Natural killer cell treated with Interleukin-12 subunit alpha and Interleukin-12 subunit beta and Interleukin-15 and Interleukin-18, amount 100 ng/mL, for 72 hours (primary cell): ENCODE data around the gene ANXA8. TPM values are rescaled to one million over a fixed set of nuclear protein-coding genes. Genes with fewer than 3 reads are reported as not detected.
"Not testable (repeated sequence)": the region's sequence is repeated elsewhere in the genome, so short reads cannot be mapped to it uniquely, and the experiment has no call there.

Experiments
- ATAC-seq, 2 donors: fragments of 150-1000 bp; cut with Tn5 transposase in 1 of 2; sonication (Bioruptor Pico), chemical (Tn5 transposase) in 1 of 2; 2 replicates each; pipeline ENCODE4 v1.10.0; 2021
- DNase-seq: peaks from one replicate; pipeline ENCODE4 v3.0.0; 2022; ENCODE audit warnings: low spot score
- H3K27ac Mint-ChIP-seq, 2 donors: 1 replicate in 1 of 2; 2 replicates in 1 of 2; pipeline ENCODE4 v1.8.0; 2022; ENCODE audit warnings: mixed read lengths in 2 of 2, mild to moderate bottlenecking in 1 of 2, moderate library complexity in 1 of 2
- H3K27me3 Mint-ChIP-seq, 2 donors: 1 replicate in 1 of 2; 2 replicates in 1 of 2; pipeline ENCODE4 v1.8.0; 2022; ENCODE audit warnings: mixed read lengths in 2 of 2
- H3K36me3 Mint-ChIP-seq: one replicate; pipeline ENCODE4 v1.8.0; 2022; ENCODE audit warnings: mixed read lengths
- H3K4me1 Mint-ChIP-seq, 2 donors: 1 replicate in 1 of 2; 2 replicates in 1 of 2; pipeline ENCODE4 v1.8.0; 2022; ENCODE audit warnings: low read depth in 2 of 2, mixed read lengths in 2 of 2, mild to moderate bottlenecking in 1 of 2
- H3K4me3 Mint-ChIP-seq: one replicate; pipeline ENCODE4 v1.8.0; 2022; ENCODE audit warnings: mixed read lengths
- H3K9me3 Mint-ChIP-seq: 2 replicates; pipeline ENCODE4 v1.8.0; 2022; ENCODE audit warnings: mixed read lengths
- total RNA-seq, 2 donors: library from RNA; stranded (reverse); gene quantifications; one replicate each; pipeline ENCODE4 v1.2.3, GENCODE V29; 2022

Gene ANXA8
- total RNA-seq, 2 donors from 2014 or later = not detected

DNA sequence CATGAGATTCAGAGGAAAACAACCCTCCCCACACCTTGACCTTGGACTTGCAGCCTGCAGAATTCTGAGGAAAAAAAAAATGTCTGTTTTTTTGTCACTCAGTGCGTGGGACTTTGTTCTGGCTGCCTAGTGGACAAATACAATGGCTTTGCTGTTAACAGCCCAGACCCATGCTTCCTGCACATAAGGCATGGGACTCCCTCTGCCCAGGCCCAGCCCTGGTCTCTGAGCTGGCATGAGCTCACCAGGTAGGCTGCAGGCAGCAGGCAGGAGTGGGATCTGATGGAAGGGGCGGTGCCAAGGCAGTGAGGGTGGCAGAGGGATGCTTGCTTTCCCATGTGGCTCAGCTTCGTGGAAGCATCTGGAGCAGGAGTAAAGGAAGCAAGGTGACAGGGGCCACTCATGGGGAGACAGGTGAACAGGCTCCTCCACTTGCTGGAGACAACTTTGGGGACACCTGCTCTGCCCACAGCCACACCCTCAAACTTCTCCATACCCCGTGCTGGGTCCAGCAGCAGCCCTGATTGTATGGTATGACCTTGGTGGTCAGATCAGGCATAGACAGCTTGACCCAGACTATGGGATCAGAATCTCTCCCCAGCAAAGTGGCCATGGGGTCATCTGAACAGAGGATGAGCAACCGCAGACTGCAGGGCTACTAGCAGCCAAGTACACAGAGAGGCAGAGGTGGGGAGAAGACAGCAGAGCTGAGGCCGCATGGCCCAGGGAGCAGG is 27.0 kb downstream of the ANXA8 start:
- no peak overlapping the region for H3K4me3 Mint-ChIP-seq
- no peak overlapping the region for H3K27ac Mint-ChIP-seq
- peaks cover 0 to 9% of the 10 kb centered on the region in 2 donors for H3K27me3 Mint-ChIP-seq
- DNase-seq = peak; percentile 25
- no peaks in the 10 kb centered on the region for H3K9me3 Mint-ChIP-seq
- no peaks in the 10 kb centered on the region for H3K36me3 Mint-ChIP-seq
- no peak for ATAC-seq
- no peaks in the 10 kb centered on the region for H3K4me1 Mint-ChIP-seq

DNA sequence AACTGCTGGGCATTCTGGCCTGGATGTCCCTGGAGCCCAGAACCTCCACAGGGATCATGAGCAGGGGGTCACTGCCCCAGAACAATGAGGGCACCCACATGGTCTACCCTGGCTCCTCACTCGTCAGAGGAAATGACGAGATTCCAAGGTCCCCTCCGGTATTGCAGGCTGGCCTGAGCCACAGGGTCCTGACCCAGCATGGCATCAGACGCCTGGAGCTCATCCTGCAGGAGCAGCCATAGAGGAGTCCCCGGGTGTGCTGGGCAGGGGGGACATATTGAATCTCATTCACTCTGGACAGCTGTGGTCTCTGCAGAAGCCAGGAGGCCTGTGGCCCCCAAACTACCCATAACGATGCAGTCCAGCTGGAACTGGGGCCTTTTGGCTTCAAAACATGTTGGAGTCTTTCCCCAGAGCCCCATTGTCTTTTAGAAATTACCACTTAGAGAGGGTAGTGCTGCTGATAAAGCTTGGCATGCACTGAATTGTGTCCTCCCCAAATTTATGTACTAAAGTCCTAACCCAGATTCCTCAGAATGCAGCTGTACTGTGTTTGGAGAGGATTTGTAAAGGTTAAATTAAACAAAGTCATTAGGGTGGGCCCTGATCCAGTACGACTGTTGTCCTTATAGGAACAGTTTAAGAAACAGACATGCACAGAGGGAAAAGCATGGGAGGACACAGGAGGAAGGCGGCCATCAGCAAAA is 27.7 kb downstream of the ANXA8 start:
- Mint-ChIP-seq H3K27ac (no peak overlapping the region), H3K9me3 (no peaks in the 10 kb centered on the region), H3K4me3 (no peak overlapping the region), H3K36me3 (no peaks in the 10 kb centered on the region), H3K27me3 (peaks cover 0 to 9% of the 10 kb centered on the region in 2 donors), H3K4me1 (no peaks in the 10 kb centered on the region)
- DNase-seq (peak; percentile 10), ATAC-seq (no peak)

DNA sequence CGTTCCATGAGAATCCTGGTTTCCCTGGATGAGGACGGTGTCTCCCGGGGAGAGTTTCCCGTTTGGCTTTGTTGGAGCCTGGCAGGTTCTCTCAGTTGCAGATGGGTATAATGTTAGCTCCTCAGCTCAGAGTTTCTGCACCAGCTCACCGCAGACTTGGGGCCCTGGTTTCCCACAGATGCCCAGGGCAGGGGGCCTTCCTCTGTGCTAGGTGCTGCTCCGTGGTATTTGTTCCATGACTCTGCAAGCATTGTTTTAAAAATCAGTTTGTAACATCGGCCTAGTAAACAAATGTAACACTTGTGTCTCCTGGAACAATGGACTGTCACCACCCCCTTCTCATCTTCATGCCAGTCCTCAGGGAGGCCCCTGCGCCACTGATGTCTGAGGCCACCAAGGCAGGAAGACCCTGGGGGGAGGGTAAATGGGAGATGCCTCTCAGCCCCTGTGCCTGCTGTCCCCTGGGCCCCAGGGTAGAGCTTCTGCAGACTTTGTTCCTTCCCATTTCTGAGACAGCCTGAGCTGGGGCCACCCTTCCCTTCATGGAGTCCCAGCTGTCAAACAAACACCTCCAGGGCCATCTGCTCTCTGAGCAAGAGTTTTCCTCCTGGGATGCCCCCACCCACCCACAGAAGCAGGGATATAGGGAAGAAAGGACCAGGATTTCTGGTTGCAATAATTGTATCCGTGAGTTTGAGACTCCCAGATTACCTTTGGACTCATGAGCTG is 28.4 kb downstream of the ANXA8 start:
- peak; percentile 46 for DNase-seq

DNA sequence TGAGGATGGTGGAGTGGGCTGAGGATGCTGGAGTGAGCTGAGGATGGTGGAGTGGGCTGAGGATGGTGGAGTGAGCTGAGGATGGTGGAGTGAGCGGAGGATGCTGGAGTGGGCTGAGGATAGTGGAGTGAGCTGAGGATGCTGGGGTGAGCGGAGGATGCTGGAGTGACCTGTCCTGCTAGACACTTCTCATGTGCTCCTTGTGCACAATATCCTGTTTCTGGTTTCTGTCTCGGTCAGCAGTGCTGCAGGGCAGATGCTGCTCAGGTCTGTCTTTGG is 29.2 kb downstream of the ANXA8 start:
- Mint-ChIP-seq H3K9me3 (no peaks in the 10 kb centered on the region), H3K27me3 (peaks cover 0 to 9% of the 10 kb centered on the region in 2 donors), H3K27ac (no peak overlapping the region), H3K4me3 (no peak overlapping the region), H3K36me3 (no peaks in the 10 kb centered on the region), H3K4me1 (no peaks in the 10 kb centered on the region)
- DNase-seq = peak; percentile 25
- no peak for ATAC-seq

More for the DNA sequence above, 28.4 kb downstream of the ANXA8 start:
- not testable (repeated sequence) for H3K36me3 Mint-ChIP-seq, H3K4me1 Mint-ChIP-seq, ATAC-seq, H3K27ac Mint-ChIP-seq, H3K9me3 Mint-ChIP-seq, H3K4me3 Mint-ChIP-seq, H3K27me3 Mint-ChIP-seq

DNA sequence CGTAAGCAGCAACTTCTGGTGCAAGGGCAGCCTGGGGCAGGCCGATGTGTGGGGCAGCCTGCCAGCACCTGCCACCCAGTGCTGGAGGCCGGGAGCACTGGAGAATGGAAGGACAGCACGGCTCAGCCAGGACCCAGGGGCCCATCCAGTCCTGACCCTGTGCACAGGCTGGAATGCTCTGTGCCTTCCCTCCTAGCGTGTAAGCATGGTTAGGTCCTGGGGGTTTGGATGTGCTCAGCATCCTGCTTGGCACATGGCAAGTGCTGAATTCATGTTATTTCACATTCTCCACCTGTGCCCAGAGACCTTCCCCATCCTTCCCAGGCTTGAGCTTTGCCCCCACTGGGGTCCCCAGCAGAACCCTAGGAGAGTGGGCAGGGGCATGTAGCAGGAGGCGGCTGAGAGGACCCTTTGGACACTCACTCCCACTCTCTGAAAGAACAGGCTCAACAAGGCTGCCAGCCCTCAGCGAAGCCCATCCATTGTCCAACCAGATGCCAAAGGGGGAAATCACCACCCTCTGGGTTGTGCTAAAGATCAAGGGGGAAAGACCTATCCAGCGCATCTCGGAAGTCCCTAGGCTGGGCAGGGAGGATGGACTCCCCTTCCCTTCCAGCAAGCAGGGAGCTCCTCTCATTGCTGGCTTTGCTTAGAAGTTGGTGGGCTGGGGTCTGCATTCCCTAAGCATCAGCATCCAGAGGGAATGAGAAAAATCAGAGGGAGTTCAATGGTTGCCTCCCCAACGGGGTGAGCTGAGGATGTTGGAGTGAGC is 29.7 kb downstream of the ANXA8 start:
- Mint-ChIP-seq H3K9me3 (no peaks in the 10 kb centered on the region), H3K27me3 (peaks cover 0 to 9% of the 10 kb centered on the region in 2 donors), H3K4me3 (no peak overlapping the region), H3K4me1 (no peaks in the 10 kb centered on the region), H3K27ac (no peak overlapping the region), H3K36me3 (no peaks in the 10 kb centered on the region)
- DNase-seq (peak; percentile 35), ATAC-seq (no peak)

DNA sequence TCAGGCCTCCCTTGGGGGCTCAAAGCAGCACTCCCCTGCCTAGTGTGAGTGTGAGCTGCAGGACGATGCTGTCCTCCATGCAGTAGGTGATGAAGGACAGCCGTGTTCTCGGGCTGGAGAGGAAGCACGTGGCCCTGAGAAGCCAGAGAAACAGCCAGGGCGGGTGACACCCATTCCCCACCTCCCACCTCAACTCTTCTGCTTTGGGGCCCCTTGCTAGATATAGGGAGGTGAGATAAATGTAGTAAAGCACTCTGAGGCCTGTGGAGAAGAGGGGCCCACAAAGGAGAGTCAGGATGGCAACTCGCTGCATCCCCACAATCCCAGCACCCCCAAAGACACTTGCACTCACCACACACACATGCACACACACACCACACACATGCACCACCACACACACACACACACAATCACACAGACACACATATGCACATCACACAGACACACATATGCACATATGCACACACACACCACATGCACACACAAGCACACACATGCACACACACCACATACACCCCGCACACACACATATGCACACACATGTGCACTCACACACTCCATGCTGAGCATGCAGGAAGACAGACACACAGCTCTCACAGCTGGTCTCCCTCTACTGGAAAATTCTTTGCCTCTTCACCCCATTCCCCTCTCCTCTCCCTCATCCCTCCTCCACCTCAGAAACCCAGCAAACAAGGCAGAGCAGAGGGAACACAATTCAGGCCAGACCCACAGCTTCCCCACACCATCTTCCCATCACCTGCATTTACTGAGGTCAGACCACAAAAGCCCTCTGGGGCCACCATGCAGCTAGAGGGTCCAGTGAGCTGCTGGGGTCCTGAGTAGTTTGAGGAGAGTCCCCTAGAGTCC is 30.5 kb downstream of the ANXA8 start:
- H3K27me3 Mint-ChIP-seq = peaks cover 4 to 6% of the 10 kb centered on the region in 2 donors
- DNase-seq = peak; percentile 37

DNA sequence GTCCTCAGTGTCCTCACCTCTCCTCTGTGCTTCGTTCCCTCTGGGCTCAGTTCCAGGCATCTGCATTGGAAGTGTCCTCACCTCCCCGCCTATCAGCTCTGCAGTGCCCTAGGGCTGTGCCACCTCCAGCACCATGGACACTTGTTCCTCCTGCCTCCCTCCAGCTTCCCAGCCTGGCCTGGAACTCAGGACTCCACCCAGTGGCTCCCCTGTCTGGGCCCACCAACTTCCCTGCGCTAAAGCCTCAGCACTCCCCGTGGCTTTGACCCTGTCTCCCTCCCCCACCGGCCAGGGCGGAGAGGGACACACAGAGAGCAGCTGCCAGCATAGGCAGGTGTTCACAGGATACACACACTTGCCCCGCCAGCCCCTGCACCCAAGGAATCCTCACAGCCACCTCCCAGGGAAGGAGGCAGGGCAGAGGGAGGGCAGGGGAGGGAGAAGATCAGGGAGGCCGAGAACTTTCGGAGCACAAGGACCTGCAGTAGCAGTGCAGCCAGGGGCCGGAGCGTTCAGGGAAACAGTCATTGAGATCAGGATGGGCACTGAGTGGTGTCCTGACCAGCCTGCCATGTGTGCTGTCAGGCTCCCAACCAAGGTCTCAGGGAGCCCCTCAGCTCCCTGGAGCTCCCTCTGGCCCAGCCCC is 31.3 kb downstream of the ANXA8 start:
- no peak overlapping the region for H3K4me3 Mint-ChIP-seq
- H3K36me3 Mint-ChIP-seq = no peaks in the 10 kb centered on the region
- ATAC-seq (no peak), DNase-seq (peak; percentile 46)
- no peak overlapping the region for H3K27ac Mint-ChIP-seq
- peaks cover 4% of the 10 kb centered on the region for H3K9me3 Mint-ChIP-seq
- peaks cover 0 to 14% of the 10 kb centered on the region in 2 donors for H3K4me1 Mint-ChIP-seq
- H3K27me3 Mint-ChIP-seq = peaks cover 4 to 14% of the 10 kb centered on the region in 2 donors

More for the DNA sequence above, 30.5 kb downstream of the ANXA8 start:
- Mint-ChIP-seq H3K9me3 (no peaks in the 10 kb centered on the region), H3K4me3 (no peak overlapping the region), H3K36me3 (no peaks in the 10 kb centered on the region), H3K27ac (no peak overlapping the region), H3K4me1 (peaks cover 0 to 7% of the 10 kb centered on the region in 2 donors)
- no peak for ATAC-seq

DNA sequence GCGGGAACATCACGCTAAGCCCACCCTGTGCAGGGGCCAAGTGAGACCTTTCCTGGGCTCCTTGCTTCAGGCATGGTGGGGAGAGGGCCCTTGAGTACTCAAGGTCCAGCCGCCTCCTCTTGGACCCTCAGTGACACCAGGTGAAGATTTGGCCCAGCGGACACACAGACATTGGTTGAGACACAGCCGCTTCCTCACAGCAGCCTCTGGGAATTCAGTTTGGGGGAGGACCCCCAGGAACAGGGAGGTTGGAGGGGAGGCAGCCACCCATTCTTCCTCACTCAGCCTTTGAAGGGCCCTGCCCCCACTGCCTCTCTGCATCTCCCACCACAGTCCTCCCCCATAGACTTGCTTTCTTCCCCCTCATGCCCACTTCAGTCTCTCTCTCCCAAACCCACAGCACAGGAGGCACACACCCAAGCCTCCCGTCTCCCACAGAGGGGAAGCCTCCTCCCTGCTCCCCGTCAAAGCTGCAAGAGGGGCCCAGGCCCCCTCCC is 31.9 kb downstream of the ANXA8 start:
- Mint-ChIP-seq H3K27me3 (peaks cover 4 to 14% of the 10 kb centered on the region in 2 donors), H3K9me3 (peaks cover 4% of the 10 kb centered on the region), H3K27ac (no peak overlapping the region), H3K4me3 (no peak overlapping the region), H3K4me1 (peaks cover 0 to 14% of the 10 kb centered on the region in 2 donors), H3K36me3 (no peaks in the 10 kb centered on the region)
- DNase-seq (peak; percentile 3), ATAC-seq (no peak)

DNA sequence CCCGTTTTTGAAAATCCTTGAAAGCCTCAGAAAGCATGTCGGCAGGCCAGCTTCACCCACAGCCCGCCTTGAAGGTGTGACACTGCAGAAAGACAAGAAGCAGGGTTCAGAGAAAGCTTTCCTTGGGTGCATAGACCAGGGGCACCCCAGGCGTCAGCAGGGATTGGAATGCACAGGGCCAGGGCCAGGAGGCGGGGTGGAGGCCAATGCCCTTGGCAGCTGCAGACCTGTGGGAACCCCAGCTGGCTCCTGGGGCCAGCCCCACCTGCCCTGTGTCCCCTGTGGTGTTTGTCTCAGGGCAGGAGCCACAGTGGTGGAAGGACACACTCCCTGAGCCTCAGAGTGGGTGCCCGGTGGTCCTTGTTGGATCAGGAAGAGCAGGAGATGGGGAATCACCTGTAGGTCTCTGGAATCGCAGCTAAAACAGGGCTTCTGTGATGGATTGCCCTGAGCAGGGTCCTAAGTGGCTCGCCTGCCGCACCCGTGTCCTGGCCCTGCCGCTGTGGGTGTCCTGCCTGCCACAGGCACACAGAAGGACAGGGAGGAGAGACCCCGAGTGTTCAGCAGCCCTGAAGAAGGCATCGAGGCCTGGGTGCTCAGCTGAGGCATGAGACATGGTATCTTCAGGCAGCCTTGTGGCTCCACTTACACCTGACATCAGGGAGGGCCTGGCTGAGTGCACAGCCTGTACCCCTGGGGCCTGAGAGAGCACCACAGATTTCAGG is 32.5 kb downstream of the ANXA8 start:
- no peak overlapping the region for H3K4me3 Mint-ChIP-seq
- H3K36me3 Mint-ChIP-seq = no peaks in the 10 kb centered on the region
- DNase-seq = peak; percentile 59
- ATAC-seq = no peak
- peaks cover 0 to 14% of the 10 kb centered on the region in 2 donors for H3K4me1 Mint-ChIP-seq
- peaks cover 4% of the 10 kb centered on the region for H3K9me3 Mint-ChIP-seq
- H3K27ac Mint-ChIP-seq = no peak overlapping the region
- peaks cover 4 to 14% of the 10 kb centered on the region in 2 donors for H3K27me3 Mint-ChIP-seq

DNA sequence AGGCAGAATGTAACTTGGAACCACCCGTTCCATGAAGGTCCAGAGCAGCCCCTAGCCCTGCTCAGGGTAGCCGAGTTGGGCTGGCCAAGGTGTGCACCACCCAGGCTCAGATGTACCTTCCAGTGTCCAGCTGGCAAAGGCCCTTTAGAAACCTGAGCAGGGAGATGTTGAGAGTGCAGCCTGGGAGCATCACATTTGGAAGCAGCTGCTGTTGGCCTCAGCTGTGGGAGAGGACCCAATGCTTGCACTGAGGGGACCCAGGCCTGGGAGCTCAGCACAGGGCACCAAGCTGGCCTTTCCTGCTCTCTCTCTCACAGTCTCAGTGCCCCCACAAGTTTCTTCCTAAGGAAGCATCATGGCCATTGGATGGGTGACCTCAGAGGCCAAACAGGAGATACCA is 33.5 kb downstream of the ANXA8 start:
- peaks cover 0 to 14% of the 10 kb centered on the region in 2 donors for H3K4me1 Mint-ChIP-seq
- peak; percentile 32 for DNase-seq
- H3K4me3 Mint-ChIP-seq = no peak overlapping the region
- H3K27ac Mint-ChIP-seq = no peak overlapping the region
- peaks cover 7% of the 10 kb centered on the region for H3K9me3 Mint-ChIP-seq
- peaks cover 7% of the 10 kb centered on the region for H3K36me3 Mint-ChIP-seq
- ATAC-seq = no peak
- peaks cover 4 to 14% of the 10 kb centered on the region in 2 donors for H3K27me3 Mint-ChIP-seq

DNA sequence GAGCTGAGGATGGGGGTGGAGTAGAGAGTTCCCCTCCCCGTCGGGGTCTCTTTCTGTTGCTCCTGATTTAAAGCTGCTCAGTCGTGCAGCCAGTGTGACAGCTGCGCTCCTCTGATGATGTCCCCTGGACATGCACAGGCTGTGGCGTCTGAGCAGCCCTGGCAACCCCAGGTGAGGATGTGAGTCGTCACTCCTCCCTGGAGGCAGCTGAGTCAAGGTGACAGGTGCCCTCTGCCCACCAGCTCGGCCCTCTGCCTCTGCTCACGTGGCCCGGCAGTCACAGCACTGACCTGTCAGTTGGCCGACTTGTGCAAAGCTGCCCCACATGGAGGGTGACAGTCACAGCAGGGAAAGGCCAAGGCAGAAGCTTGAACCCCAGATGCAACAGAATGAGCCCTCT is 33.9 kb downstream of the ANXA8 start:
- ATAC-seq (no peak), DNase-seq (no peak)
- H3K9me3 Mint-ChIP-seq = peaks cover 12% of the 10 kb centered on the region
- peaks cover 11% of the 10 kb centered on the region for H3K36me3 Mint-ChIP-seq
- H3K27ac Mint-ChIP-seq = no peak overlapping the region
- no peak overlapping the region for H3K4me3 Mint-ChIP-seq
- H3K4me1 Mint-ChIP-seq = peaks cover 0 to 14% of the 10 kb centered on the region in 2 donors
- H3K27me3 Mint-ChIP-seq = peaks cover 4 to 14% of the 10 kb centered on the region in 2 donors
